Measurements from ENCODE around the gene SHANK1.

SHANK1 gene

GRCh38 chr19:50668416-50668815 lies 51.2 kb downstream of the SHANK1 start:
- H3K4me3 ChIP-seq (replicated peaks; ENCODE audit: low read depth, low read length): no peak overlapping the region
- no peak for TF ChIP-seq CTCF (IDR thresholded peaks at IDR 0.05; ENCODE audit: low read length, missing control alignments)
- DNase-seq (ENCODE audit: low read depth): no peak

- TF ChIP-seq CTCF (IDR thresholded peaks at IDR 0.05; ENCODE audit: low read length, missing control alignments): no peak
- no peak for DNase-seq (ENCODE audit: low read depth)
- H3K4me3 ChIP-seq (replicated peaks; ENCODE audit: low read depth, low read length): no peak overlapping the region
These were observed 51.8 kb downstream of the SHANK1 start for GRCh38 chr19:50667759-50668231.

GRCh38 chr19:50667177-50667758 lies 52.3 kb downstream of the SHANK1 start:
- H3K4me3 ChIP-seq (replicated peaks; ENCODE audit: low read depth, low read length): no peak overlapping the region
- DNase-seq (ENCODE audit: low read depth): no peak
- TF ChIP-seq CTCF (IDR thresholded peaks at IDR 0.05; ENCODE audit: low read length, missing control alignments): no peak

GRCh38 chr19:50666346-50667176 lies 53.0 kb downstream of the SHANK1 start:
- H3K4me3 ChIP-seq (replicated peaks; ENCODE audit: low read depth, low read length): no peak overlapping the region
- DNase-seq (ENCODE audit: low read depth): no peak
- TF ChIP-seq CTCF (IDR thresholded peaks at IDR 0.05; ENCODE audit: low read length, missing control alignments): no peak

- no peak for TF ChIP-seq CTCF (IDR thresholded peaks at IDR 0.05; ENCODE audit: low read length, missing control alignments)
- H3K4me3 ChIP-seq (replicated peaks; ENCODE audit: low read depth, low read length): no peak overlapping the region
- DNase-seq (ENCODE audit: low read depth): no peak
These were observed 55.4 kb downstream of the SHANK1 start for GRCh38 chr19:50664204-50664603.

GRCh38 chr19:50663482-50663790 lies 56.2 kb downstream of the SHANK1 start:
- no peak overlapping the region for H3K4me3 ChIP-seq (replicated peaks; ENCODE audit: low read depth, low read length)
- no peak for DNase-seq (ENCODE audit: low read depth)
- TF ChIP-seq CTCF (IDR thresholded peaks at IDR 0.05; ENCODE audit: low read length, missing control alignments): peak; percentile 27
